COLO668 (cell line): ENCODE measurements around the gene CLMP.

Experiments used
- DNase-seq: peaks from one replicate; lab custom pipeline; 2025; ENCODE audit not compliant: unreplicated experiment; lab: John Stamatoyannopoulos, UW

CLMP gene

GRCh38 chr11:123086305-123086704 lies 108.7 kb downstream of the CLMP start:
- DNase-seq = no peak

- DNase-seq = no peak
Observed at GRCh38 chr11:123085497-123085896, 109.6 kb downstream of the CLMP start.

GRCh38 chr11:123084454-123084853 lies 110.6 kb downstream of the CLMP start:
- no peak for DNase-seq

- DNase-seq = peak; percentile 87
Observed at GRCh38 chr11:123083623-123084029, 111.4 kb downstream of the CLMP start.

- DNase-seq = no peak
Observed at GRCh38 chr11:123082977-123083376, 112.1 kb downstream of the CLMP start.

GRCh38 chr11:123080015-123080414 lies 115.0 kb downstream of the CLMP start:
- DNase-seq = no peak

GRCh38 chr11:123076484-123076883 lies 118.6 kb downstream of the CLMP start:
- DNase-seq = no peak

- DNase-seq = no peak
Observed at GRCh38 chr11:123073343-123074057, 121.5 kb downstream of the CLMP start.

GRCh38 chr11:123072762-123073161 lies 122.3 kb downstream of the CLMP start:
- no peak for DNase-seq

GRCh38 chr11:123072332-123072761 lies 122.7 kb downstream of the CLMP start:
- DNase-seq = peak; percentile 37

GRCh38 chr11:123069908-123070821 lies 124.9 kb downstream of the CLMP start:
- DNase-seq = no peak

GRCh38 chr11:123065621-123066020 lies 129.4 kb downstream of the CLMP start:
- no peak for DNase-seq

- no peak for DNase-seq
Observed at GRCh38 chr11:123063826-123064657, 131.0 kb downstream of the CLMP start.

GRCh38 chr11:123062892-123063825 lies 131.9 kb downstream of the CLMP start:
- peak; percentile 72 for DNase-seq

GRCh38 chr11:123062158-123062891 lies 132.7 kb downstream of the CLMP start:
- DNase-seq = peak; percentile 99

- DNase-seq = peak; percentile 67
Observed at GRCh38 chr11:123061403-123062157, 133.5 kb downstream of the CLMP start, which contains the start of gene HSPA8. Gene HSPA8 (minus strand): TSS chr11:123062136. CDS start chr11:123061324, 812 bp downstream.

- DNase-seq = peak; percentile 11
Observed at GRCh38 chr11:123060277-123061000, 134.6 kb downstream of the CLMP start.
